Measurements from ENCODE around the gene SBK2. TPM values are rescaled to one million over a fixed set of nuclear protein-coding genes. Genes with fewer than 3 reads are reported as not detected.
"Not testable (repeated sequence)": the region's sequence is repeated elsewhere in the genome, so short reads cannot be mapped to it uniquely, and the experiment has no call there.

The SBK2 gene
- 0.66 TPM for polyA plus RNA-seq
- long read RNA-seq, donor 1 = 0 reads
- long read RNA-seq, donor 2 = 0 reads
- long read RNA-seq, donor 3 = 0 reads
- long read RNA-seq, donor 4 = 0 reads
- long read RNA-seq, donor 5 = 0 reads
- long read RNA-seq, donor 6, partial matches to known transcripts = 0 of 1 reads
- long read RNA-seq, donor 6, other reads (novel, unspliced or antisense) = 0 of 1 reads
- long read RNA-seq, donor 7 = 0 reads
- long read RNA-seq, donor 8 = 0 reads
- long read RNA-seq, donor 9 = 0 reads
- long read RNA-seq, donor 10 = 0 reads
- long read RNA-seq, donor 11 = 0 reads

- WGBS (ENCODE audit: insufficient coverage, low lambda C conversion rate) = no CpG with 5 or more reads among the region's 14 CpGs
- Histone ChIP-seq H3K27ac (ENCODE audit: low read length) (no peak within 1 kb of the TSS), H3K4me1 (ENCODE audit: control insufficient read depth, insufficient read depth, low read length) (no peaks in the 10 kb centered on the region), H3K9me3 (ENCODE audit: control insufficient read depth, low read depth, low read length) (no peaks in the 10 kb centered on the region), H3K36me3 (ENCODE audit: control insufficient read depth, insufficient read depth, low read length) (no peaks in the 10 kb centered on the region), H3K27me3 (ENCODE audit: control insufficient read depth, insufficient read depth, low read length) (no peaks in the 10 kb centered on the region), H3K4me3 (ENCODE audit: low read length) (no peak within 1 kb of the TSS)
- DNase-seq = no peak
Observed at GRCh38 chr19:55536951-55537740, at the start of gene SBK2. SBK2 (minus strand) TSS chr19:55537133; CDS start chr19:55536294, 839 bp downstream.

GRCh38 chr19:55585658-55586339, 48.9 kb upstream of the SBK2 start:
- DNase-seq = peak; percentile 78 to 87
- Histone ChIP-seq H3K4me3 (ENCODE audit: low read length) (peak overlapping the region; percentile 51), H3K4me1 (ENCODE audit: control insufficient read depth, insufficient read depth, low read length) (peaks cover 27% of the 10 kb centered on the region), H3K27me3 (ENCODE audit: control insufficient read depth, insufficient read depth, low read length) (no peaks in the 10 kb centered on the region), H3K36me3 (ENCODE audit: control insufficient read depth, insufficient read depth, low read length) (no peaks in the 10 kb centered on the region), H3K27ac (ENCODE audit: low read length) (peak overlapping the region; percentile 76), H3K9me3 (ENCODE audit: control insufficient read depth, low read depth, low read length) (no peaks in the 10 kb centered on the region)
- WGBS (ENCODE audit: insufficient coverage, low lambda C conversion rate) = 0% methylated on average over 5 of the region's 36 CpGs

- Histone ChIP-seq H3K27me3 (ENCODE audit: control insufficient read depth, insufficient read depth, low read length) (no peaks in the 10 kb centered on the region), H3K27ac (ENCODE audit: low read length) (no peak overlapping the region), H3K4me3 (ENCODE audit: low read length) (no peak overlapping the region), H3K9me3 (ENCODE audit: control insufficient read depth, low read depth, low read length) (no peaks in the 10 kb centered on the region), H3K36me3 (ENCODE audit: control insufficient read depth, insufficient read depth, low read length) (no peaks in the 10 kb centered on the region), H3K4me1 (ENCODE audit: control insufficient read depth, insufficient read depth, low read length) (peaks cover 27% of the 10 kb centered on the region)
- no CpG with 5 or more reads among the region's 11 CpGs for WGBS (ENCODE audit: insufficient coverage, low lambda C conversion rate)
- no peak for DNase-seq
Observed at GRCh38 chr19:55584871-55585270, 47.9 kb upstream of the SBK2 start.

DNA sequence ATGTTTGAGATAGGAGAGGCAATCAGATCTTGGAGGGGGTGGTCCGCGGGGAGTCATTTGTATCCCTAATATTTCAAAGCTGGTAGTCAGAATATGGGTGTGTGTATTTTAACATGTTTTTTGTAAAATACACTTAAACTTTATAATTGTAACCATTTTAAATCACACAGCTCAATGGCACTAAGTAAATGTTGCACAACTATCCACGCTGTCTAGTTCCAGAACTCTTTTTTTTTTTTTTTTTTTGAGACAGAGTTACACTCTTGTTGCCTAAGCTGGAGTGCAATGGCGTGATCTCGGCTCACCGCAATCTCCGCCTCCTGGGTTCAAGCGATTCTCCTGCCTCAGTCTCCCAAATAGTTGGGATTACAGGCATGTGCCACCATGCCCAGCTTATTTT, 47.0 kb upstream of the SBK2 start:
- DNase-seq; H3K27ac ChIP-seq (ENCODE audit: low read length); H3K4me3 ChIP-seq (ENCODE audit: low read length); H3K9me3 ChIP-seq (ENCODE audit: control insufficient read depth, low read depth, low read length); H3K36me3 ChIP-seq (ENCODE audit: control insufficient read depth, insufficient read depth, low read length); H3K27me3 ChIP-seq (ENCODE audit: control insufficient read depth, insufficient read depth, low read length): not testable (repeated sequence)
- peaks cover 30% of the 10 kb centered on the region for H3K4me1 ChIP-seq (ENCODE audit: control insufficient read depth, insufficient read depth, low read length)
- no CpG with 5 or more reads among the region's 8 CpGs for WGBS (ENCODE audit: insufficient coverage, low lambda C conversion rate)

DNA sequence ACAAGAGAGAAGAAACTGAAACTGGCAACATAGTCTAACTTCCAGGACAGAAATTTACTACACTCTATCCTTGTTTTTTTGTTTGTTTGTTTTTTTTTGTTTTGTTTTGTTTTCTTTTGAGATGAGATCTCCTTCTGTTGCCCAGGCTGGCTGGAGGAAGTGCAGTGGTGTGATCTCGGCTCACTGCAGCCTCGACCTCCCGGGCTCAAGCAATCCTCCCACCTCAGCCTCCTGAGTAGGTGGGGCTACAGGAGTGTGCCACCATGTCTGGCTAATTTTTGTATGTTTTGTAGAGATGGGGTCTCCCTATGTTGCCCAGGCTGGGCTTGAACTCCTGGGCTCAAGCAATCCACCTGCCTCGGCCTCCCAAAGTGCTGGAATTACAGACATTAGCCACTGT, 45.4 kb upstream of the SBK2 start:
- Histone ChIP-seq H3K4me1 (ENCODE audit: control insufficient read depth, insufficient read depth, low read length) (peaks cover 30% of the 10 kb centered on the region), H3K27ac (ENCODE audit: low read length) (peak overlapping the region; percentile 30)
- not testable (repeated sequence) for DNase-seq; H3K9me3 ChIP-seq (ENCODE audit: control insufficient read depth, low read depth, low read length); H3K27me3 ChIP-seq (ENCODE audit: control insufficient read depth, insufficient read depth, low read length); H3K36me3 ChIP-seq (ENCODE audit: control insufficient read depth, insufficient read depth, low read length); H3K4me3 ChIP-seq (ENCODE audit: low read length)
- no CpG with 5 or more reads among the region's 4 CpGs for WGBS (ENCODE audit: insufficient coverage, low lambda C conversion rate)

- 0% methylated on average over 1 of the region's 6 CpGs for WGBS (ENCODE audit: insufficient coverage, low lambda C conversion rate)
- H3K4me1 ChIP-seq (ENCODE audit: control insufficient read depth, insufficient read depth, low read length) = peaks cover 26% of the 10 kb centered on the region
- peak overlapping the region; percentile 97 for H3K4me3 ChIP-seq (ENCODE audit: low read length)
- H3K27ac ChIP-seq (ENCODE audit: low read length) = peak overlapping the region; percentile 30
- H3K36me3 ChIP-seq (ENCODE audit: control insufficient read depth, insufficient read depth, low read length) = peaks cover 10% of the 10 kb centered on the region
- no peaks in the 10 kb centered on the region for H3K27me3 ChIP-seq (ENCODE audit: control insufficient read depth, insufficient read depth, low read length)
- DNase-seq = peak in 1 of 2 donors; percentile 54
- H3K9me3 ChIP-seq (ENCODE audit: control insufficient read depth, low read depth, low read length) = no peaks in the 10 kb centered on the region
Observed at GRCh38 chr19:55581823-55582223, 44.9 kb upstream of the SBK2 start.

GRCh38 chr19:55581145-55581822, 44.4 kb upstream of the SBK2 start:
- Histone ChIP-seq H3K27me3 (ENCODE audit: control insufficient read depth, insufficient read depth, low read length) (no peaks in the 10 kb centered on the region), H3K9me3 (ENCODE audit: control insufficient read depth, low read depth, low read length) (no peaks in the 10 kb centered on the region), H3K4me3 (ENCODE audit: low read length) (peak overlapping the region; percentile 97), H3K4me1 (ENCODE audit: control insufficient read depth, insufficient read depth, low read length) (peaks cover 22% of the 10 kb centered on the region), H3K27ac (ENCODE audit: low read length) (peak overlapping the region; percentile 62), H3K36me3 (ENCODE audit: control insufficient read depth, insufficient read depth, low read length) (peaks cover 12% of the 10 kb centered on the region)
- DNase-seq = no peak
- WGBS (ENCODE audit: insufficient coverage, low lambda C conversion rate) = no CpG with 5 or more reads among the region's 12 CpGs

- peak; percentile 74 to 88 for DNase-seq
- Histone ChIP-seq H3K4me3 (ENCODE audit: low read length) (peak within 1 kb of the TSS; percentile 97), H3K27ac (ENCODE audit: low read length) (peak within 1 kb of the TSS; percentile 81), H3K27me3 (ENCODE audit: control insufficient read depth, insufficient read depth, low read length) (no peaks in the 10 kb centered on the region), H3K4me1 (ENCODE audit: control insufficient read depth, insufficient read depth, low read length) (peaks cover 18% of the 10 kb centered on the region), H3K9me3 (ENCODE audit: control insufficient read depth, low read depth, low read length) (no peaks in the 10 kb centered on the region), H3K36me3 (ENCODE audit: control insufficient read depth, insufficient read depth, low read length) (peaks cover 12% of the 10 kb centered on the region)
- WGBS (ENCODE audit: insufficient coverage, low lambda C conversion rate) = no CpG with 5 or more reads among the region's 24 CpGs
Observed at GRCh38 chr19:55580628-55581144, 43.8 kb upstream of the SBK2 start, which contains the start of gene ZNF579. ZNF579 (minus strand) TSS chr19:55580848; CDS start chr19:55579639, 1,209 bp downstream.

DNA sequence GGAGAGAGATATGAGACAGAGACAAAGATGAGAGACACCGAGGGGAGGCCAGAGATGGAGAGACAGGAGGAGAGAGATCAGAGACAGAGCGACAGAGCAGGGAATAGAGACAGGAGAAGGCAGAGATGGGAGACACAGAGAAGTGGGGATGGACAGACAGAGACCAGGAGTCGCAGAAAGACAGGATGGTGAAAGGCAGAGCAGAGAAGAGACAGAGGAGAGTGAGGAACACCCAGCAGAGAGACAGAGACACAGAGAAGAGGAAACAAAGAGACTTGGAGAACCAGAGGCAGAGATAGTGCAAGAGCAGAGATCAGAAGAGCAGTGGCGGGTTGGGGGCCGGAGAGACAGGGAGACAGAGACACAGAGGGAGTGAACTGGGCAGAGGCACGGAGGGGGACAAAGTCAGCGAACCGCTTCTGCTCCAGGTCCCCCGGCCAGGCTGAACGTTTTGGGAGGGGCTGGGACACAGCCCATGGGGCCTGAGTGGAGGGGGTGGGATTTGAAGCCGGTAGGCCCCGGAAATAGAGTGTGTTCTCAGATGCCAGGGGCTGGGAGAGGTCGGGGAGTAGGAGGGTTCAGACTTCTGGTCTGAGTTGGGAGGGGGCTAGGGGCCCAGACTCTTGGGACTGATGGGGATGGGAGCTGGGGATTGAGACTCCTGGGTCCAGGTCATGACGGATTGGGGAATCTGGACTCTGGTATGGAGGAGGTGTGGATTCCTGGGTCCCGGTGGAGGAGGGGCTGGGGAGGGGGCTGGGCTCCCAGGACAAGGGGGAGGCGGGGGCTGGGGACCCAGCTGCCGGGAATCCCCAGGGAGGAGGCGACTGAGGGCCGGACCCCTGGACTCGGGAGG, 43.1 kb upstream of the SBK2 start:
- Histone ChIP-seq H3K9me3 (ENCODE audit: control insufficient read depth, low read depth, low read length) (no peaks in the 10 kb centered on the region), H3K27me3 (ENCODE audit: control insufficient read depth, insufficient read depth, low read length) (no peaks in the 10 kb centered on the region)
- WGBS (ENCODE audit: insufficient coverage, low lambda C conversion rate) = 66% methylated on average over 3 of the region's 20 CpGs

More for the DNA sequence above, 43.1 kb upstream of the SBK2 start:
- Histone ChIP-seq H3K4me1 (ENCODE audit: control insufficient read depth, insufficient read depth, low read length) (peaks cover 16% of the 10 kb centered on the region), H3K36me3 (ENCODE audit: control insufficient read depth, insufficient read depth, low read length) (peaks cover 12% of the 10 kb centered on the region), H3K4me3 (ENCODE audit: low read length) (peak overlapping the region; percentile 97), H3K27ac (ENCODE audit: low read length) (peak overlapping the region; percentile 81)
- peak in 1 of 2 donors; percentile 46 for DNase-seq

Measured in large intestine (tissue), 12 donors.